Esophagus squamous epithelium (tissue), 4 donors: ENCODE data around the gene OTP.

Experiments used
- CTCF ChIP-seq, 6 experiments: fragments of 450-650 bp in 4 of 6; fragments of 200-600 bp in 2 of 6; sonication (generic) in 2 of 6; IDR thresholded peaks; one replicate each; pipeline ENCODE4 v1.5.1; 2016 to 2019; ENCODE audit warnings: antibody characterized with exemption in 6 of 6, mild to moderate bottlenecking in 4 of 6, moderate library complexity in 4 of 6
- POLR2A ChIP-seq, 4 donors: fragments of 450-650 bp; IDR thresholded peaks; one replicate each; pipeline ENCODE4 v1.6.1; 2017; ENCODE audit warnings: antibody characterized with exemption in 4 of 4, mild to moderate bottlenecking in 4 of 4, moderate library complexity in 3 of 4

GRCh38 chr5:77632526-77633206, 5.8 kb downstream of the OTP start:
- no peak for TF ChIP-seq CTCF (IDR thresholded peaks at IDR 0.05)
- no peak for TF ChIP-seq POLR2A (IDR thresholded peaks at IDR 0.05)
